ENCODE measurements around the gene KLHDC2.

GRCh38 chr14:49770212-49770817 is 2.4 kb downstream of the KLHDC2 start:
- TF ChIP-seq CTCF (IDR thresholded peaks at IDR 0.05; ENCODE audit: low read depth, low read length, poor library complexity, severe bottlenecking) (no peak), EZH2phosphoT487 (IDR thresholded peaks at IDR 0.05; ENCODE audit: borderline replicate concordance, low read length) (no peak)

Data from DOHH2 (cell line).